Measurements from ENCODE around the gene EPX. TPM values are rescaled to one million over a fixed set of nuclear protein-coding genes. Genes with fewer than 3 reads are reported as not detected.
"Not testable (repeated sequence)": the region's sequence is repeated elsewhere in the genome, so short reads cannot be mapped to it uniquely, and the experiment has no call there.

EPX gene
- not detected for polyA plus RNA-seq (2013, experiment 1 of 2; ENCODE audit: insufficient read length)
- not detected for polyA plus RNA-seq (2013, experiment 2 of 2; ENCODE audit: insufficient read length)

GRCh38 chr17:58192612-58193011, at the start of gene EPX:
Gene EPX (plus strand): TSS chr17:58192726. CDS start chr17:58192847, 121 bp downstream.
- DNase-seq: no peak

- not testable (repeated sequence) for DNase-seq
These were observed 49.2 kb upstream of the EPX start for GRCh38 chr17:58143335-58143734.

GRCh38 chr17:58144801-58145200, 47.7 kb upstream of the EPX start:
- no peak for DNase-seq

- DNase-seq: no peak
These were observed 44.5 kb upstream of the EPX start, which contains the start of gene OR4D1 for GRCh38 chr17:58147930-58148434. Gene OR4D1 (plus strand): TSS chr17:58148384. CDS start chr17:58155154, 6,770 bp downstream.

- no peak for DNase-seq
These were observed 43.9 kb upstream of the EPX start for GRCh38 chr17:58148609-58149008.

GRCh38 chr17:58150394-58150793, 42.1 kb upstream of the EPX start:
- no peak for DNase-seq

- DNase-seq: no peak
These were observed 39.5 kb upstream of the EPX start for GRCh38 chr17:58153046-58153445.

GRCh38 chr17:58153671-58154070, 38.9 kb upstream of the EPX start:
- DNase-seq: no peak

- DNase-seq: no peak
These were observed 35.4 kb upstream of the EPX start for GRCh38 chr17:58156839-58157803.

GRCh38 chr17:58158181-58158580, 34.3 kb upstream of the EPX start:
- DNase-seq: no peak

GRCh38 chr17:58161566-58161965, 31.0 kb upstream of the EPX start:
- DNase-seq: no peak

- no peak for DNase-seq
These were observed 26.5 kb upstream of the EPX start for GRCh38 chr17:58165981-58166380.

GRCh38 chr17:58166682-58167081, 25.8 kb upstream of the EPX start, which contains the start of gene OR4D2:
Gene OR4D2 (plus strand): TSS chr17:58166982. CDS start chr17:58169656, 2,674 bp downstream.
- DNase-seq: no peak

- DNase-seq: no peak
These were observed 21.9 kb upstream of the EPX start for GRCh38 chr17:58170622-58171021.

- DNase-seq: no peak
These were observed 20.0 kb upstream of the EPX start for GRCh38 chr17:58172369-58173071.

GRCh38 chr17:58174871-58175270, 17.7 kb upstream of the EPX start:
- DNase-seq: no peak

- DNase-seq: no peak
These were observed 16.3 kb upstream of the EPX start for GRCh38 chr17:58176200-58176599.

GRCh38 chr17:58181796-58182195, 10.7 kb upstream of the EPX start:
- no peak for DNase-seq

GRCh38 chr17:58183514-58183913, 9.0 kb upstream of the EPX start:
- no peak for DNase-seq

GRCh38 chr17:58184308-58184985, 8.1 kb upstream of the EPX start:
- DNase-seq: peak; percentile 26

- no peak for DNase-seq
These were observed 7.4 kb upstream of the EPX start for GRCh38 chr17:58184986-58185761.

GRCh38 chr17:58186591-58186990, 5.9 kb upstream of the EPX start:
- no peak for DNase-seq

Data from fibroblast of skin of back (primary cell).